Measurements from ENCODE around the gene ABCC3.

DNA sequence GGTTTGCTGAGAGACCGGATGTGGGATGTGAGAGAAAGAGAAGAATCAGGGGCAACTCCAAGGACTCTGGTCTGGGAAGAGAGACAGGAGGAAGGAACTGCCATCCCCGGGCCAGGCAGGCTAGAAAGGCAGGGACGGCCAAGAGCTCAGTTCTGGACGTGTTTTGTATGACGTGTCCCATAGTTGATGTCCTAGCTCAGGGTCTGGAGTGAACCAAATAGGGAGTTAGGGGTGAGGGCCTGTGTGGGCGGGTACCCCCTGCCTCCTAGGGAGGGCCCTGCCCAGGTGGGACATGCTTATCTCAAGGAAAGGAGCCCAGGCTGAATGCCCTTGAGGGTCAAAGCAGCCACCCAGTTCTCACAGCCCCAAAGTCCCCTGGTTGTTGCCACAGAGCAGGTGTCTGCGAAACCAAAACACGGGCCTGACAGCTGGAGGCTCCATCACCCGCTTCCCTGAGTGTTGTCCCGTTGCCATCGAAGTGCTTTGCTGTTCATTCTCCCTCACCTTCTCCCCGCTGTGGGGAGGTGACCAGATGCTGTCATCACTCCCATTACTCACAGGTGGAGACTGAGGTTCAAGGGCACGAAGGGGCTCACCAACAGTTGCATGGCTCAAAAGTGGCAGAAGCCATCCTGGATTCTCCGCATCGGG is 7.5 kb downstream of the ABCC3 start:
- TF ChIP-seq, protein P1, sequence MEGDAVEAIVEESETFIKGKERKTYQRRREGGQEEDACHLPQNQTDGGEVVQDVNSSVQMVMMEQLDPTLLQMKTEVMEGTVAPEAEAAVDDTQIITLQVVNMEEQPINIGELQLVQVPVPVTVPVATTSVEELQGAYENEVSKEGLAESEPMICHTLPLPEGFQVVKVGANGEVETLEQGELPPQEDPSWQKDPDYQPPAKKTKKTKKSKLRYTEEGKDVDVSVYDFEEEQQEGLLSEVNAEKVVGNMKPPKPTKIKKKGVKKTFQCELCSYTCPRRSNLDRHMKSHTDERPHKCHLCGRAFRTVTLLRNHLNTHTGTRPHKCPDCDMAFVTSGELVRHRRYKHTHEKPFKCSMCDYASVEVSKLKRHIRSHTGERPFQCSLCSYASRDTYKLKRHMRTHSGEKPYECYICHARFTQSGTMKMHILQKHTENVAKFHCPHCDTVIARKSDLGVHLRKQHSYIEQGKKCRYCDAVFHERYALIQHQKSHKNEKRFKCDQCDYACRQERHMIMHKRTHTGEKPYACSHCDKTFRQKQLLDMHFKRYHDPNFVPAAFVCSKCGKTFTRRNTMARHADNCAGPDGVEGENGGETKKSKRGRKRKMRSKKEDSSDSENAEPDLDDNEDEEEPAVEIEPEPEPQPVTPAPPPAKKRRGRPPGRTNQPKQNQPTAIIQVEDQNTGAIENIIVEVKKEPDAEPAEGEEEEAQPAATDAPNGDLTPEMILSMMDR (IDR thresholded peaks at IDR 0.05): no peak
- TF ChIP-seq POLR2AphosphoS5 (IDR thresholded peaks at IDR 0.05): no peak
- TF ChIP-seq EP300 (IDR thresholded peaks at IDR 0.05): no peak
- no peak for TF ChIP-seq POLR2A (IDR thresholded peaks at IDR 0.05)
